Gastrocnemius medialis (tissue), 4 donors: ENCODE results near the gene ITGB2. TPM values are rescaled to one million over a fixed set of nuclear protein-coding genes. Genes with fewer than 3 reads are reported as not detected.

Experiments used
- ATAC-seq, 2 donors: fragments of 150-250 bp; one replicate each; pipeline ENCODE4 v1.9.1; 2016
- DNase-seq, 2 donors: peaks; one replicate each; pipeline ENCODE4 v3.0.0-alpha.2; 2019
- H3K27ac ChIP-seq, 4 donors: fragments of 200-600 bp; sonication (generic); 1 replicate in 1 of 4; 2 replicates in 3 of 4; pipeline ENCODE4 v1.5.1; 2016 to 2018; ENCODE audit warnings: mild to moderate bottlenecking in 2 of 4, moderate library complexity in 1 of 4
- H3K27me3 ChIP-seq, 3 donors: fragments of 200-600 bp; sonication (generic) in 2 of 3; 1 replicate in 1 of 3; 2 replicates in 2 of 3; pipeline versions ENCODE4 v1.5.1 to v1.6.0; 2016 to 2019; ENCODE audit warnings: mild to moderate bottlenecking in 1 of 3, moderate library complexity in 1 of 3
- H3K36me3 ChIP-seq, 2 donors: fragments of 200-600 bp; sonication (generic) in 1 of 2; one replicate each; pipeline ENCODE4 v1.5.1; 2017 to 2018
- H3K4me1 ChIP-seq, 2 donors: fragments of 200-600 bp; sonication (generic) in 1 of 2; one replicate each; pipeline ENCODE4 v1.5.1; 2016 to 2017; ENCODE audit warnings: mild to moderate bottlenecking in 2 of 2
- H3K4me3 ChIP-seq, 4 donors: fragments of 200-600 bp; sonication (generic) in 3 of 4; 1 replicate in 1 of 4; 2 replicates in 3 of 4; pipeline ENCODE4 v1.5.1; 2016 to 2019; ENCODE audit warnings: mild to moderate bottlenecking in 2 of 4
- H3K9me3 ChIP-seq, 3 donors: fragments of 200-600 bp; sonication (generic) in 2 of 3; 1 replicate in 1 of 3; 2 replicates in 2 of 3; pipeline ENCODE4 v1.5.1; 2016 to 2019
- POLR2A ChIP-seq, 2 donors: fragments of 450-650 bp; IDR thresholded peaks; one replicate each; pipeline ENCODE4 v1.6.1; 2017; ENCODE audit warnings: antibody characterized with exemption in 2 of 2, mild to moderate bottlenecking in 2 of 2, moderate library complexity in 2 of 2
- in situ Hi-C, 4 donors: fragments of 200-750 bp; cut with MboI; loops; one replicate each; pipeline versions ENCODE4 v1.15.0 to v1.8.0; 2017; ENCODE audit warnings: low sequenced_read_pairs in 4 of 4
- intact Hi-C: fragments of 100-400 bp; cut with DNase I; formaldehyde crosslinking; loops from one replicate; pipeline ENCODE4 v1.15.1; 2023; ENCODE audit warnings: low total_unique reads
- total RNA-seq, 4 donors: library from RNA; depleted of rRNA; stranded (reverse); fragments of >200 nt; gene quantifications; one replicate each; pipeline versions ENCODE4 v1.1.0 to v1.2.3, GENCODE V29; 2016
- TF ChIP-seq, protein P1 (sequence below), 5 experiments: fragments of 450-650 bp in 3 of 5; fragments of 200-600 bp in 2 of 5; sonication (generic) in 2 of 5; IDR thresholded peaks in 4 of 5; conservative IDR thresholded peaks in 1 of 5; 1 replicate in 4 of 5; 2 replicates in 1 of 5; pipeline ENCODE4 v1.5.1; 2016 to 2019; ENCODE audit warnings: antibody characterized with exemption in 5 of 5, mild to moderate bottlenecking in 3 of 5, moderate library complexity in 3 of 5

The ITGB2 gene
- total RNA-seq, 4 donors from 2014 or later: 10.9 to 41.7 (median 27.4) TPM

DNA sequence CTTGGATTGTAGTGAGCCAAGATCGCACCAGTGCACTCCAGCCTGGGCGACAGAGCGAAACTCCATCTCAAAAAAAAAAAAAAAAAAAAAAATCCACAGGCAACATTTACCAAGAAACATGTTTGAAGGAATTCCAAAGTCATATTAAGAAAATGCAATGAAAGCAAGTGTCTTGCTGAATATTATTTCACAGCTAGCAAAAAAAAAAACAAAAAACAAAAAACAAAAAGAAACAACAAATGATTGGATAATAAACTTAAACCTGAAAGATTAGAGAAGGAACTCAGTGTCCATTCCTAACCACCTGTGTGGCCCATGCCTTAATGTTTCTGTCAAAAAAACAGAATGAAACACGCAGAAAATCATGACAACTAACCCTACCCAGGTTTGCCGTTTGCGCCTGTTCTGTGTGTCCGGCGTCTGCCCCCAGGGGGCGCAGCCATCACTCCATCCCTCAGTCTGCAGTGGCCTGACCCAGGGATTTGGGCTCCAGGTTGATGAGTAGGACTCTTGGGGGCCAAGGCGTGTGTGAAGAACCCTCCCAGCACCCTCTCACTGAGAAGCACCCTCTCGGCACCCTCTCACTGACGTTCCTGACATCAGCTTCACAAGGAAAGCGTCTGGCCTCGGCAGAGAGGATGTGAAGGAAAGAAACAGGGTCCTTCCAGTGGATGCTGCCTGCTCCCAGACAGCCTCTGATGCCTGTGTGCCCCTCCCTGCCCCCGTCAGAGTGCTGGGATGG, 28.0 kb downstream of the ITGB2 start:
- Histone ChIP-seq H3K4me1 (no peaks in the 10 kb centered on the region), H3K9me3 (no peaks in the 10 kb centered on the region), H3K27me3 (peaks cover 0 to 8% (median 2%) of the 10 kb centered on the region in 3 donors), H3K4me3 (no peak overlapping the region), H3K27ac (no peak overlapping the region), H3K36me3 (no peaks in the 10 kb centered on the region)
- ATAC-seq (peak; percentile 52 to 67), DNase-seq (peak in 1 of 2 donors; percentile 48)
- TF ChIP-seq, protein P1, sequence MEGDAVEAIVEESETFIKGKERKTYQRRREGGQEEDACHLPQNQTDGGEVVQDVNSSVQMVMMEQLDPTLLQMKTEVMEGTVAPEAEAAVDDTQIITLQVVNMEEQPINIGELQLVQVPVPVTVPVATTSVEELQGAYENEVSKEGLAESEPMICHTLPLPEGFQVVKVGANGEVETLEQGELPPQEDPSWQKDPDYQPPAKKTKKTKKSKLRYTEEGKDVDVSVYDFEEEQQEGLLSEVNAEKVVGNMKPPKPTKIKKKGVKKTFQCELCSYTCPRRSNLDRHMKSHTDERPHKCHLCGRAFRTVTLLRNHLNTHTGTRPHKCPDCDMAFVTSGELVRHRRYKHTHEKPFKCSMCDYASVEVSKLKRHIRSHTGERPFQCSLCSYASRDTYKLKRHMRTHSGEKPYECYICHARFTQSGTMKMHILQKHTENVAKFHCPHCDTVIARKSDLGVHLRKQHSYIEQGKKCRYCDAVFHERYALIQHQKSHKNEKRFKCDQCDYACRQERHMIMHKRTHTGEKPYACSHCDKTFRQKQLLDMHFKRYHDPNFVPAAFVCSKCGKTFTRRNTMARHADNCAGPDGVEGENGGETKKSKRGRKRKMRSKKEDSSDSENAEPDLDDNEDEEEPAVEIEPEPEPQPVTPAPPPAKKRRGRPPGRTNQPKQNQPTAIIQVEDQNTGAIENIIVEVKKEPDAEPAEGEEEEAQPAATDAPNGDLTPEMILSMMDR (IDR thresholded peaks at IDR 0.05 in 4 of 5, conservative IDR thresholded peaks at IDR 0.05 in 1 of 5): peak; percentile 58 to 84 (median 75)
- no peak for TF ChIP-seq POLR2A (IDR thresholded peaks at IDR 0.05)
- intact Hi-C loops: loop anchor here (2.0 kb wide), 2 partner anchors 40 to 244 kb away; no protein-coding TSS in a partner anchor
- in situ Hi-C loops: no loop called here

GRCh38 chr21:44892095-44892494, 28.6 kb downstream of the ITGB2 start:
- Histone ChIP-seq H3K36me3 (no peaks in the 10 kb centered on the region), H3K4me1 (no peaks in the 10 kb centered on the region), H3K4me3 (no peak overlapping the region), H3K27ac (no peak overlapping the region), H3K27me3 (peaks cover 0 to 8% (median 2%) of the 10 kb centered on the region in 3 donors), H3K9me3 (no peaks in the 10 kb centered on the region)
- TF ChIP-seq POLR2A (IDR thresholded peaks at IDR 0.05): no peak
- TF ChIP-seq, protein P1 (IDR thresholded peaks at IDR 0.05 in 4 of 5, conservative IDR thresholded peaks at IDR 0.05 in 1 of 5): no peak
- in situ Hi-C loops (no loop called here), intact Hi-C loops (loop anchor here (2.0 kb wide), 2 partner anchors 41 to 245 kb away; no protein-coding TSS in a partner anchor)
- DNase-seq (no peak), ATAC-seq (no peak)

GRCh38 chr21:44891631-44892031, 29.1 kb downstream of the ITGB2 start:
- no peaks in the 10 kb centered on the region for H3K4me1 ChIP-seq
- no peak for TF ChIP-seq POLR2A (IDR thresholded peaks at IDR 0.05)
- TF ChIP-seq, protein P1 (IDR thresholded peaks at IDR 0.05 in 4 of 5, conservative IDR thresholded peaks at IDR 0.05 in 1 of 5): no peak
- DNase-seq (no peak), ATAC-seq (no peak)
- H3K27ac ChIP-seq: no peak overlapping the region
- H3K36me3 ChIP-seq: no peaks in the 10 kb centered on the region
- no peaks in the 10 kb centered on the region for H3K9me3 ChIP-seq
- peaks cover 0 to 8% (median 2%) of the 10 kb centered on the region in 3 donors for H3K27me3 ChIP-seq
- in situ Hi-C loops: no loop called here
- intact Hi-C loops: loop anchor here (2.0 kb wide), 2 partner anchors 41 to 245 kb away; no protein-coding TSS in a partner anchor
- H3K4me3 ChIP-seq: no peak overlapping the region

DNA sequence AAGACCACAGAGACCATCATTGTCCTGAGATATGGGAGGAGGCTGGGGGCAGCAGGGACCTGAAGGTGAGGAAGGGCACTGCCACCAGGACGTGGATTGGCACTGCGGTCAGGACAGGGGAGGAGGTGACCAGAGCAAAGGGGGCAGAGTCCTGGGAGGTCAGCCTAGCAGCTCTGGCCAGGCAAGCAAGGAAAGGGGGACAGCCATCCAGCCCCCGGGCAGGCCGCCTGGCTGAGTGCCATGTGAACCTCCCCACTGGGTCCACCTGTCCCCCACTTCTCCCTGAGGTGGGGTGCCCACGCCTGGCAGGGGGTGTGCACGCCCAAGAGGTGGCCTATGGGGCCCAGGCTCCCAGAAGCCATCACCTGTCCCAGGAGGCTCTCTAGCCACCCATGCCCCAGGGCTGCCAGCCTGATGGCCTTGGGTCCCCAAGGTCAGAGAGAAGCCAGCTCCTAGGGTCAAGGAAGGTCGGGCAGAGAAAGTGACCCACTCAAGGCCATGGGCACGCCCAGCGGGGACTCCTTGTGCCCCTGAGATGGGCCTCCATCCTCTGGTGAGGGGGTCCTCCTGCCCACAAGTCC, 29.6 kb downstream of the ITGB2 start:
- Histone ChIP-seq H3K36me3 (no peaks in the 10 kb centered on the region), H3K4me1 (no peaks in the 10 kb centered on the region), H3K27ac (no peak overlapping the region), H3K9me3 (no peaks in the 10 kb centered on the region), H3K27me3 (peaks cover 0 to 8% (median 2%) of the 10 kb centered on the region in 3 donors), H3K4me3 (no peak overlapping the region)
- TF ChIP-seq, protein P1 (IDR thresholded peaks at IDR 0.05 in 4 of 5, conservative IDR thresholded peaks at IDR 0.05 in 1 of 5): no peak
- TF ChIP-seq POLR2A (IDR thresholded peaks at IDR 0.05): no peak
- ATAC-seq (no peak), DNase-seq (no peak)
- intact Hi-C loops (no loop called here), in situ Hi-C loops (no loop called here)
